Measurements from ENCODE around the gene NEK7.

NEK7 gene

DNA sequence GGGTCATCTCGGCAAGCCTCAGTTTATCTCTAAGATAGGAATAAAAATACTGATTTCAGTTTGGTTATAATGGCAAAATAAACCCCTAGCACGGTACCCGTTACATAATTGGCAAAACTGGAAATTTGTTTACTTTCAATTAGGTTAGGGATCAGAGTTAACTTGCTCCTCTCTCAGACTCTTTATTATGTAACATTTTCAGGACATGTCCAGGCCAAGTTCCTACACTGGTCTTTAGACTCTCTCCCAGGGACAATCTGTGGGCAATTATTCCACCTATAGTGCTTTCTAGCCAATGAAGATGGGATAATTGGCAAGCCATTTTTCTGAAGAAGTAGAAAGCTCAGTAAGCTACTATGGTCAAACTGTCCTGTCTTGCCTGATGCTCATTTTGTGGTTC lies 189.4 kb downstream of the NEK7 start:
- DNase-seq (ENCODE audit: low read depth in 2 of 3, low spot score in 1 of 3), result no peak

DNA sequence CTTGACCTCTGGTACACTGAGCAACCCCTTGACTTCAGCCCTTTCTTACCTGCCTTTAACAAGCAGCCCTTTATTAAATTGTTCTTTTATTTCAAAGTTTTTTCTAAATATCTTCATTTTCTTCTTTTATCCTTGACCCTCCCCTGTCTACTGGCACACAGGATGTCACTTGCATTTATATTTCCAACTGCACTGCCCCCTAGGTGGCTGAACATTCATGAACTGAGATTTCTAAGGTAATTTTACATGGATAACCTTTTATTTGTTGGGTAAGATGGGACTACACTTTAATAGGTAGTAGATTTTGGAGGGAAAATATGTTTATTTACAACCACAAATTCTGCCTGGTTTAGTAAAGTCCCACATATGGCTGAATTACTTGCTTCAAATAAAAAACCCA lies 193.7 kb downstream of the NEK7 start:
- DNase-seq (ENCODE audit: low read depth in 2 of 3, low spot score in 1 of 3), result no peak

DNA sequence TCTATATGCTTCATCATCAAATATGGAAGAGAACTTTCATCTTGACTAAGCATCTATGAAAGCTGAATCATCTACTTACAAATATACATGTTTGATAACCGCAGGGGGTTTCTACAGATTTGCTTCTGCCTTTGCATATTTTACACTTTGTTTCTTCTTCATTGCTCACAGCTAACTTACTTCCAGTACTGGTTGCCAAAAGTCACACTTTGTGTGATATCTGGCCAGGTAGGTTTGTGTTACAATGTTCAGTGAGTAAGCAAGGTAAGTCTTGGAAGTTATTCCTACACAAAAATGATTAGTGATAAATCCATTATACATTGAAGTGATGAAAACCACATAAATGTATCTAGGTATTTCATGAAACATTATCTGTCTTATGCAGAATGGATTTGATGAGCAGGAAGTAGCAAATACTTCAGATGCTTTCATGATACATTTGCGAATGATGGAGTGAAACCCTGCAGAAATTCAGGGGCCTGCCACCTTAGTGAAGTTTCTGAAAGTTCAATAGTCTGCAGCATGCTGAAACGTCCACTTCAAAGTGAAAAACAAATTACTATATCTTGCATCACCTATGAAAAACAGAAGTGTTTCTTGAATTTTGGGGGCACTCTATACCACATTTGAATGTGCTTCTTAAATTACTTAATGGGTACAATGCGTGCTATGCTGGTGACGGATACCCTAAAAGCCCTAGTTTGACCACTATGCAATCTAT lies 196.3 kb downstream of the NEK7 start:
- DNase-seq (ENCODE audit: low read depth in 2 of 3, low spot score in 1 of 3), result no peak

DNA sequence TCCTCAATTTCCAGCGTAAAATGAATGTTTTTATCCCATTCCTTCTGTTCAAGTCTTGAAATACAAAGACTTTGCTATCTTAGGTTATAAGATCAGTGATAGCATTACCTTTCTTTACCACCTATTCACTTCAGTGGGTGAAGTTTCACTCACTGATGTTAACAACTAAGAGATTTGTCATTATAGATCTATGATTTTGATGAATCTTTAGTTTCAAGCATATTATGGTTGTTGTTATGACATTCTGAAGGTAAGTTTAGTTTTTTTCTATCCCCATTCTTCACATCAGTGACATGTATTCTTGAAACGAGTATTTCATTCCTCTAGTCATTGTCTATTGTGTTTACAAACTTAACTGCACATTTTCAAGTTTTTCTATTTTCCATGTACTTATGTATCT lies 201.1 kb downstream of the NEK7 start:
- no peak for DNase-seq (ENCODE audit: low read depth in 2 of 3, low spot score in 1 of 3)

DNA sequence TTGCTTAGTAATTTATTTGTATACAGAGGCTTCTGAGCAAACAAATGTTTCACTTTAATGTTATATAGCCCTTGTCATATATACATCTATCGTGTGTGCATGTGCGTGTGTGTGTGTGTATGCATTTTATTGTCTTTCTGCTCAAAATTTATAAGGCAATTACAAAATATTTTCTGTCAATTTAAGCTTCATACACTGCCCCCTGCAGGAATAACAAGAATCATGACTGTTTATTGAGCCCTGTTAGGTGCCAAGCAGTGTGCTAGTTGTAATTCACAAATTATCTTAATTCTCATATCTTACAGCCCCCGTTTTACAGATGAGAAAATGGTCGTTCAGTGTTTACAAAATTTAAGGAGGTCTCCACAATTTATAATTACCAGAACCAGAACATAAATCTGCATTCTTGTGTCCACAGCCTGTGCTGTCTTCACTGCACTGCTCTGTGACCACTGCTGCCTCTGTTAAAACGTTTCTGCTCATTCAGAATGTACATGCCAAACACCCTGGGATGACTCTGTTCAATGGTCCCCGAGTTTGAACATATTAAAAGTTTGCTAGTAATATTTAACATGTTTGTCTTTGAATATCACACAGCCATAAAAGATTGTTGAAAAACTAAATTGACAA lies 202.3 kb downstream of the NEK7 start:
- DNase-seq (ENCODE audit: low read depth in 2 of 3, low spot score in 1 of 3), result peak in 1 of 3 donors; percentile 19

DNA sequence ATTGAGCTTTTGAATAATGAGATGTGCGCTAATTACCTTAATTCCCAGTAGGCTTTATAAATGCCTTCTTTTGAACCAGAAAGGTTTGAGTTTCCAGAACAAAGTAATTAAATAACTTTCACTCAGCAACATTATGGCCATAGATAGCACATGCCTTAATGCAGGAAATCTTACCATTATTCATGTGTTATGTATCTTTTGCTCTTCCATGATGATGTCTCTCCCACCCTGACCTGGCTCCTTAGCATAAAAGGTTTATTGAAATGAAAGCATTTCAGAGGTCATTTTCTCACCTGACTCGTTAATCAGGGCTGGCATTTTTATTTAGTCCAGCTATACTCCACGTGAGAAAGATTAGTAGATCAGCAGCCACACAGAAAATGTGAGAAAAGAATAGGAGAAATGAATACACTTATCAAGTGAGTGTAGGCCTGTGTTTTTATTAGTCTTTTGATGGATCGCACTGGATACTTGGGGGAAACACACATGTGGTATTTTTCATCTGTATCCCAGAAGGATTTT lies 203.5 kb downstream of the NEK7 start:
- no peak for DNase-seq (ENCODE audit: low read depth in 2 of 3, low spot score in 1 of 3)

DNA sequence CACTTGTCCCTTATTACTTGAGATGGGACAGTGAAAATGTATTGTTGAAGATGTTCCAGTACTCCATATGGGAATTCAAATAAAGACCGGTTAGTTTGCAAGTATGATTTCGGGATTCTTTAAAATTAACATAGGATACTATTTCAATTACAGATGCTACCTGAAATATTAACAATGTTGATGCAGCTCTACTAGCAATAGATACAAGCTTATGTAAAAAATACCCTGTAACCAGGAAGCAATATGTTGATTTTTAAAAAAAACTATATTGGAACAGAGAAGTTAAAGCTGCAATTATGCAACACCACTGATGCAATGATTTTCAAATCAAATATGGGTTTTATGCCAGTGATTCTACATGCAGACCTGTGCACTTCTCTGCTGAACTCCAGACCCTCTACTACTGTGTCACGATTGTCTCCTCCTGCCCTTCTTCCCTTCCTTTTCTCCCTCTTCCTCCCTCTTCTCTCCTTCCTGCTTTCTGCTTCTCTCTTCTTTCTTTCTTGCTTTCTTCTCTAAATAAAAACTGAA lies 204.5 kb downstream of the NEK7 start:
- DNase-seq (ENCODE audit: low read depth in 2 of 3, low spot score in 1 of 3), result no peak

DNA sequence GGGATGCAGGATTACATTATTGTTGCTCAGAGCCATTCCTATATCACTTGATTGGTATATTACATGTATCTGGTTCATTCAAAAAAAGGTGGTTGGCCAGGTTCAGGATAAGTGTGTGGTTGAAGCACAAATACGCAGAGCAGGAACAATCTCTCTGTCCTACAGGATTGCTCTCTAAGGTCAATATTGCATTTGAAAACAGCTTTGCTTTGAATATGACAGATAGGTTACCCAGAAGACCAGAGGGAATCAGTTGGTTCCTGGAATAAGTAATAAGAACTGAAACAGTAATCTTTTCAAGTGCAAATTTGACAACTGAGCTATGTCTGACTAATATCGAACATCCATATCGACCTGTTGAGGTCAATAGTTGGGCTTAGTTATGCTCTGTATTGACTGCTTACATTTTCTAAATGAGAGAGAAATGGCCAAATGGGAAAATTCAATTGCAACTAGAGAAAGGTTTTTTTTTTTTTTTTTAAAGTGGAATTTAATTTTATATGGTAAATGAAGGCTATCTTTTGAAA lies 206.9 kb downstream of the NEK7 start:
- DNase-seq (ENCODE audit: low read depth in 2 of 3, low spot score in 1 of 3), result no peak

DNA sequence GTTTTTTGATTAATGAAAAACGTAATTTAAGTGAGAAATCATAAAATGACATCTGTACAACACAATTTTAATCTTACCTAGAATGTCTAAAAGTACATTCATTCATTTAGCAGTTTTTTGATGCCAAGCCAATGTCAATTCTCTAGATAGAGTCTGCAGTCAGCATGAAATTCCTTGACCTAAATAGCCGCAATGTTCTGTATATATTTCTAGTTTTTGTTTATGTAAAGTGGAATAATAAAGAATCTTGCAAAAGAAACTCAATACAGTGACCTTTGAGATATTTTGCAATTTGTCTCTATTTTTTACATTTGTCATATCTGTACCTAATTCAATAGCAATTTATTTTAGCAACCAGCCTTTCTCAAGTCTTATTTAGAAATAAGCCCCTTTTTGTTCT lies 207.7 kb downstream of the NEK7 start:
- no peak for DNase-seq (ENCODE audit: low read depth in 2 of 3, low spot score in 1 of 3)

DNA sequence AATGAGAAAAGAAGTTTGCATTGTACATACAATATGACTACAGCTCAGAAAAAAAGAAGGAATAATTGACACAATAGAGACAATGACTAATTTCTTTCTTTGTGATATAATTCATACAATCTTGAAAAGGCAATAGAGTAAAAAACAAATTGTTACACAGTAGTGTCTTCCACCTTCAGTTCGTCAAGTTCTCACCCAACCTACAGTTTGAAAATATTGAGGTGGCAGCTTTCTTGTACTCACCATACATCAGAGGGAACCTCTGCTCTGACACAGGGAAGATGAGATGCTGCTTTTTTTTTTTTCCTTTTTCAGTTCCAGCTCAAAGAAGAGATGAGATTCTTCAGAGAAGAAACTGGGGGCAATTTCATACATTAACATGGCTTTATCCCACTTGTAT lies 210.5 kb downstream of the NEK7 start:
- DNase-seq (ENCODE audit: low read depth in 2 of 3, low spot score in 1 of 3), result no peak

DNA sequence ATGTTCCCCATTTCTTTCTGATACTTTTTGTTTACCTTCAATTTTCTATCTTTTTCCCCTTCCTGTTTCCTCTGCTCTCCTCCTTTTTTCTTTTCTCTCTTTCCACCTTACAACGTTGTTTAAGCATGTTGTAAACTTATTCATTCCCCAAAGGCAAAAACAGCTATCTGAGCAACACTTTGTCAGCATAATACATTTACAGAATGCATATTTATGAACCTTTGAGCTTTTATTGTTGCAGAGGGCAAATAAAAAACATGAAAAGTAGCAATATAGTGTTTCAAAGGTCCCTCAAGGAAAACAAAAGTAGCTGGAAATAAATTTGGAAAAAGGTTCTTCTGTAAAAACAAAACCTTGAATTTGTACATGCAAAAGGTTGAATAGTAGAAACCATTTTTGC lies 214.2 kb downstream of the NEK7 start:
- DNase-seq (ENCODE audit: low read depth in 2 of 3, low spot score in 1 of 3), result no peak

All from stimulated activated CD4-positive, alpha-beta T cell treated with anti-CD3 and anti-CD28 coated beads, Interleukin-12 subunit alpha, Interleukin-12 subunit beta, amount 100 ng/mL, for 48 hours (primary cell).